Epithelial cell of proximal tubule (primary cell): ENCODE data around the gene SKIL. TPM values are rescaled to one million over a fixed set of nuclear protein-coding genes. Genes with fewer than 3 reads are reported as not detected.

ENCODE experiments used
- DNase-seq: peaks from one replicate; pipeline ENCODE4 v3.0.0-alpha.2; 2011; ENCODE audit warnings: low read depth
- H3K4me3 ChIP-seq: 2 replicates; pipeline ENCODE4 v1.5.1; 2011; ENCODE audit warnings: low read depth, mild to moderate bottlenecking, low read length
- CTCF ChIP-seq: conservative IDR thresholded peaks from 2 replicates; pipeline ENCODE4 v1.5.1; 2012; ENCODE audit warnings: low read depth, mild to moderate bottlenecking, low read length
- total RNA-seq: library from RNA; depleted of rRNA; stranded (reverse); fragments of >200 nt; gene quantifications from 2 replicates; pipeline ENCODE4 v1.2.3, GENCODE V29; 2015

The SKIL gene
- total RNA-seq, 1 donor from 2014 or later: 25.1 TPM

- H3K4me3 ChIP-seq: no peak overlapping the region
- no peak for DNase-seq
- no peak for TF ChIP-seq CTCF
These were observed 68.8 kb downstream of the SKIL start for GRCh38 chr3:170426240-170426797.

- no peak for DNase-seq
- no peak for TF ChIP-seq CTCF
- no peak overlapping the region for H3K4me3 ChIP-seq
These were observed 70.6 kb downstream of the SKIL start for GRCh38 chr3:170428095-170428494.

GRCh38 chr3:170429050-170429449 lies 71.5 kb downstream of the SKIL start:
- H3K4me3 ChIP-seq: no peak overlapping the region
- TF ChIP-seq CTCF: no peak
- no peak for DNase-seq

- peak; percentile 38 for TF ChIP-seq CTCF
- H3K4me3 ChIP-seq: no peak overlapping the region
These were observed 73.5 kb downstream of the SKIL start for GRCh38 chr3:170431054-170431453.

GRCh38 chr3:170432416-170432815 lies 74.9 kb downstream of the SKIL start:
- H3K4me3 ChIP-seq: no peak overlapping the region
- no peak for DNase-seq
- TF ChIP-seq CTCF: no peak

More at GRCh38 chr3:170431054-170431453, 73.5 kb downstream of the SKIL start:
- no peak for DNase-seq

GRCh38 chr3:170436697-170437096 lies 79.2 kb downstream of the SKIL start:
- no peak for TF ChIP-seq CTCF
- no peak overlapping the region for H3K4me3 ChIP-seq
- DNase-seq: no peak

- DNase-seq: no peak
- no peak overlapping the region for H3K4me3 ChIP-seq
- no peak for TF ChIP-seq CTCF
These were observed 79.7 kb downstream of the SKIL start for GRCh38 chr3:170437176-170437575.
